ENCODE results near the gene BPIFA1. TPM values are rescaled to one million over a fixed set of nuclear protein-coding genes. Genes with fewer than 3 reads are reported as not detected.

BPIFA1 gene
- total RNA-seq, 1 donor from 2014 or later: not detected

DNA sequence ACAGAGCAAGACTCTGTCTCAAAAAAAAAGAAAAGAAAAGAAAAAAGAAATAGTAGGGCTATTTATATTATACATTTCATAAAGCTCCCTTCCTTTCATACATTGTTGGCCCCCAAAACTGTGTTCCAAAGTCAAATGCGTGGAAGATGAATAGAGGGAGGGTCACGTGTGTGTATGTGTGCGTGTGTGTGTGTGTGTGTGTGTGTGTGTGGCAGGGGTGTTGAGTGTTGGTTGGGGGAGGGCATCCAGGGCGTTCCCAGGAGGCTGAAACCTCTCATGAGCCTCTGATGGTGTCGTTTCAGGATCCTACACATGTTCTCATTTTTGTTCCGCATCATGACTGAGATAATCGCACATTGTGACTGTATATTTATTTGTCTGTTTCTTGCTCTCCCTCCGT, 39.4 kb downstream of the BPIFA1 start:
- no peak for DNase-seq (ENCODE audit: low spot score)
- ATAC-seq: no peak
- intact Hi-C loops (cut with DNase I): no loop called here

DNA sequence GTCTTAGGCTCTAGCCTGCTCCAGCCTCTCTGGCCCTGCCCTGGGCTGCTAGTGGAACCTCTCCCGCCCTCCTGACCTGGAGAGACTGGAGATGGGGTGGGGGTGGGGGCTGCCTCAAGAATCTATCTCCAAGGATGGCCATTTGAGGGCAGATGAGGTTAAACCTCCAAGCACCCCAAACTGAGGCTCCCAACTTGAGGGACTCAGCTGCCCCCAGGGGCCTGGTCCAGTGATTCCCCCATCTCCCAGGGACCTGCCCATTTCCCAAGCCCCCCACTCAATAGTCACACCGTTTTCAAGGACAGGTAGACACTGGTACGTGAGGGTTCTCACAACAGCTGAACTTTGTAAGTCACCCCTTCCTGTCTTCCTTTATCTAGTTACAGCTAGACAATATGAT, 40.1 kb downstream of the BPIFA1 start:
- no peak for ATAC-seq
- DNase-seq (ENCODE audit: low spot score): no peak
- intact Hi-C loops (cut with DNase I): no loop called here

DNA sequence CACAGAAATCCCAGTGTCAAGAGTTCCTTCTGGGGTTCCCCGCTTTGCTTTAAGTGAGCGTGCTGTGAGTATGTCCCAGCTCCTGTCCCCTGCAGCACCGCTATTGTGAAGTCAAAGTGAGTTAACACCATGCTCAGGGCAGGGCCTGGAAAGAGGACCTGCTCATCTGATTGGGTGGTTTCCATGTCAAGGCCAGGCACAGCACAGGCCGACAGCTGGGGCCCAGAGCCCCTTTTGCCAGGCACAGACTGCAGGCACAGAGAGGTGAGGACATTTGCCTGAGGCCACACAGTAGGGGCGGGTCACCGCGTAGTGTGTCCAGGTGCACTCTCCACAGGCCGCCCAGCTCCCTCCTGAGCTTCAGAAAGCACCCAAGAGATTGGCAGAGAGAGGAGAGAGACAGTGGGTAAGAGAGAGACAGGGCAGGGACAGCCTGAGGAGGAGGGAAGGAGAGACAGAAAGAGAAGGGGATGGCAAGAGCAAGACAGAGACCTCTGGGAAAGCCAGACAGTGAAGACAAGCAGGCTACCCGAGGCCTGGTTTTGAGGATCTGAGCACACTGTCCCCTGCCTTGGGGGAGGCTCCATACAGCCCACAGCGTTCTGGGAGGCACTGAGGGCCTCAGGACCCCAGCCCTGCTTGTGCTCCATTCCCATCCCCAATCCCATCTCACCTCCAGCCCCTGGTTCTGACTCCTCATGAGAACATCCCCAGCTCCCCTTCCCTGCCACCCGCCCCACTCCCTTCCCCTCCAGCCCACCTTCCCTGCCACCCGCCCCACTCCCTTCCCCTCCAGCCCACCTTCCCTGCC, 40.7 kb downstream of the BPIFA1 start:
- no peak for ATAC-seq

DNA sequence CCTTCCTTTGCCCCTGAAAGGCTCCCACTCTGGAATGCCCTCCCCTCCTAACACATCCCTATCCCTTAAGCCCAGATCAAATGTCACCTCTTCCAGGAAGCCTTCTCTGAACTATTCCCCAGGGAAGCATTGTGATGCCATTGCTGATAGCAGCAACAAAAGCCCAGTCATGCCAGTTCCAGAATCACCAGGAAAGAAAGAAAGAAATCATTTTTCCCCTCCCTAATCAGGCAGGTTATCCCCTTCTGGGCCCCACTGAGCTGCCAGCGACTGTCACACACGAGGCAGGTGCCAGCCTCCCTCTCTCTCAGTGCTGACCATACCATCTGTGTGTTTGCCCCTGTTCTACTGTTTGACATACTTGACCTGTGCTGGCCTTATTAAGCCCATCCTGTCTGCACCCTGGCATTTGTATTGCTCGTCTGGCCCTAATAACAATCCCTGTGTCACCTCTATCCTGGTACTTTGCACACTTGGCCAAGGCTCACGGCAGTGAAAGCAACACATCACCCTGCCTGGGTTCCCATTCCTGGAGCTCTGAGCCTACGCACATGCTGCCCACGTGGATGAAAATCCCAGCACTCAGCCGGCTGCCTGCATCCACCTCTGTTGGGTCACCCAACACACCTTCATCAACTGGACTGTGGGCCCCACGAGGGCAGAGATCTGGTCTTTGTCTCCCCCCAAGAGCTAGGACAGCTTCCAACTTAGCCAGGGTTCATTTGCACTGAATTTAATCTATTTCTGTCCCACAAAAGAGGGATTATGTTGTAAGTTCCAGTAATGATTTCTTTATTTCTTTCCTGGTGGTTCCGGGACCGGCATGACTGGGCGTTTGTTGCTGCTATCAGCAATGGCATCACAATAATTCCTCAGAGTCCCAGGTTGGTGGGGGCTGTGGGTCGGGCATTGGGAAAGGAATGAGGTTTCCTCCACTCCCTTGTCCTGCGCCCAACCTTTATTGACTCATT, 42.0 kb downstream of the BPIFA1 start:
- intact Hi-C loops (cut with DNase I): no loop called here
- DNase-seq (ENCODE audit: low spot score): no peak
- no peak for ATAC-seq

More for the DNA sequence above, 40.7 kb downstream of the BPIFA1 start:
- DNase-seq (ENCODE audit: low spot score): no peak
- intact Hi-C loops (cut with DNase I): no loop called here

DNA sequence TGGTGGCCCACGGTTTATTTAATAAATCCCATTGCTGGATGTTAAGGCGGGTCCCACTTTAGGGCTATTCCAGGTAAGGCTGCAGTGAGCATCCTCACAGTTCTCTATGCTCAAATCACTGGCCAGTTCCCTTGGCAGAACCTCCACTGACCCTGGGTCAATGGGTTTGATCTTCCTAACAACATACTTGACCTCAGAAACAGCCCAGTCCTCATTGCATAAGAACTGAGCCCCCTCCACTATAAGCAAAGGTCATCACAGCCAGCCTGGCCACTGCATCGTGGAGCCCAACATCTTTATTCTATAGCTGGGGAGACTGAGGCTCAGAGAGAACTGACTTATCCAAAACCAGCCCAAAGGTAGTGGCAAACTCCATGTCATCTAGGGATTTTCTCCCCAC, 42.9 kb downstream of the BPIFA1 start:
- no peak for DNase-seq (ENCODE audit: low spot score)
- intact Hi-C loops (cut with DNase I): no loop called here
- no peak for ATAC-seq

DNA sequence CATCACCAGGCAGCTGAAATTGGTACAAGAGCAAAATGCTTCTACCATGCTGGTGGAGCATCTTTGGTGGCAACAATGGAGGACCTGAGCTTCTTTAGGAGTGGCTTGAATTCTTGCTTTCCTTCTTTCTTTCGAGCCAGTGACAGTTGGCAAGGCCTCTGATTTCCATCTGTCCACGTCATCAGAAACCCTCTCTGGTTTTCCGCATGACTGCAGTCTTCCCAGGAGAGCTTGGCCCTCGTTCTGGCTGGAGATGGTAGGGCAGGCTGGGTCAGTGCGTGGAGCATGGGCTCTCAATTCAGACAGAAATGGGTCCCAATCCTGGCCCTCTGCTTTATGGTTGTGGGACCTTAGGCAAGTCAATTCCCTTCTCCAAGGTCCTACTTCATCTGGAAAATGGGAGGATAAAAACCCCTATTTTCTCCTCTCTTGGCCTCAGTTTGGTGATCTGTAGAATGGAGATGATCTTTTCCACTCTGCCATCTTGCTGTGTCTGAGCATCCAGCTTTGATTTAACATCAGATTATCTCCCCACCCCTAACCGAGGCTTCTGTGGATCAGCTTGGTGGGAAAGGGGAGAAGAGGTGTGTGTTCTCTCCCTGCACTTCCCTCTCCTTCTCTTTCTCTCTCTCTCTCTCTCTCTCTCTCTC, 43.6 kb downstream of the BPIFA1 start:
- ATAC-seq (no peak), DNase-seq (ENCODE audit: low spot score) (no peak)
- intact Hi-C loops (cut with DNase I): no loop called here

DNA sequence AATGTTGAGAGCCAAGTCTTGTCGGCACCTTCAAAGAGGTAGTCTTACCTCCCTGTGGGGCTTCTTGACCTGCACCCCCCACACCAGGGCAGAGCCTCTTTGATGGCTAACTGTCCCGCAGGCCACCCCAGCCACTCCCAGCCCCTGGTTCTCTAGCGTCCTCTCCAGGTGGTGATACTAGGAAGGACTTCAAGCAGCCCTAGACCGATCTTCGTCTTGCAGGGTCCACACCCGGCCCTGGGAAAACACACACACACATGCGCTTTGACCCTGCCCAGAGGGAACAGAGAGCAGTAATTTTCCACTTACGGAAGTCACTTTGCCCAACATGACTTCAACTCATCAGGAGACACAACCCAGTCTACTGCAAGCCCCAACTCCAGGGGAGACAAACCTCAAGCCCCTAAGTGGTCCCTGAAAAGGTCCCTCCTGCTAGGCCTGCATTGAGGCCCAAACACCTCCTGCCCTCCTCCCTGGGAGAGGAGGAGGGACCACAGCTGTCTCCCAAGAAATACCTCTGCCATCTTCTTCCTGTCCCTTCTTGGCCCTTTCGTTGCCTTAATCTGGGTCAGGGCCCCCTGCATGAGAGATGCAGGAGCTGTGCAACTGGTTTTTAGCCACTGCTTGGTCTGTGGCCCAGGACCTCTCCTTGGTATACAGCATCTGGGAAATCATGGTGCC, 44.3 kb downstream of the BPIFA1 start:
- ATAC-seq: no peak

DNA sequence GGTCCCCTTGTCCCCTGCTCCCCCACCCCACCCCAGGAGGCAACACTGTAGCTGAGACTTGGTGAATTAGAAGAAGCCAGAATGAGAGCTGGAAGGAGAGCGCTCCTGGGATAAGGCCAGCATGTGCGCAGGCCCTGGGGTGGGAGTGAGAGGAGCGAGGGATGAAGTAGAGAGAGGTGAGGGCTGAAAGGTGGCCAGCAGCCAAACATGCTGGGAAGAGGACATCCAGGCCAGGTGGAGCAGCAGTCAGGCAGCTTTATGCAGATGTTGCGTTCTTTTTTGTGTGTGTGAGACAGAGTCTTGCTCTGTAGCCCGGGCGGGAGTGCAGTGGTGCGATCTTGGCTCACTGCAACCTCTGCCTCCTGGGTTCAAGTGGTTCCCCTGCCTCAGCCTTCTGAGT, 45.0 kb downstream of the BPIFA1 start:
- ATAC-seq: no peak
- DNase-seq (ENCODE audit: low spot score): no peak
- intact Hi-C loops (cut with DNase I): loop anchor here (10.0 kb wide), 1 partner anchor 496 kb away; no protein-coding TSS in a partner anchor

More for the DNA sequence above, 44.3 kb downstream of the BPIFA1 start:
- intact Hi-C loops (cut with DNase I): loop anchor here (10.0 kb wide), 1 partner anchor 495 kb away; no protein-coding TSS in a partner anchor
- DNase-seq (ENCODE audit: low spot score): no peak

DNA sequence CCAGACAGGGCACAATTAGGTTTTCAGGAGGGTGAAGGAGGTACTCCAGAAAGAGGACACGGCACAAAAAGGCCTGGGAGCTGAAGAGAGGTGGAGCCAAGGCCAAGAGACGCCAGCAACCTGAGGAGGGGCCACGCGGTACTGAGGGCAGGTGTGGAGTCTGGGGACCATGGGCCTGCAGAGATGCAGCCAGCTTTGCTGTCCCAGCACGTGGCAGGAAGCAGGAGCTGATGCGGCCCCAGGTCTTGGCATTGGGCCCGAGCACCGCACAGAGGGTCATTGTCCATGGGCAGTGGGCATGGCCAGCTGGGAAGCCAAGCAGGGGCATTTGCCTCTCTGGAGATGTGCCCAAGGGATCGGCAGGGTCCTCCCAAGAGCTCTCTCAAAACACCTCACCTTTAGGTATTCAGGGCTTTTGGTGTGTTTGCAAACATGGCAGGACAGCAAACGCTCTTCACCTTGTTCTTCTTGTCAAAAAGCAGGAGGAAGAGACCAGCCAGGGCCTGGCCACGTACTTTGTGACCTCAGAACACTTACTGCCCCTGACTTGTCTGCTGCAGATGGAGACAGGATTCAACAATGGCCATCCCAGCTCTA, 45.9 kb downstream of the BPIFA1 start:
- no peak for DNase-seq (ENCODE audit: low spot score)
- ATAC-seq: no peak
- intact Hi-C loops (cut with DNase I): loop anchor here (10.0 kb wide), 1 partner anchor 497 kb away; no protein-coding TSS in a partner anchor

DNA sequence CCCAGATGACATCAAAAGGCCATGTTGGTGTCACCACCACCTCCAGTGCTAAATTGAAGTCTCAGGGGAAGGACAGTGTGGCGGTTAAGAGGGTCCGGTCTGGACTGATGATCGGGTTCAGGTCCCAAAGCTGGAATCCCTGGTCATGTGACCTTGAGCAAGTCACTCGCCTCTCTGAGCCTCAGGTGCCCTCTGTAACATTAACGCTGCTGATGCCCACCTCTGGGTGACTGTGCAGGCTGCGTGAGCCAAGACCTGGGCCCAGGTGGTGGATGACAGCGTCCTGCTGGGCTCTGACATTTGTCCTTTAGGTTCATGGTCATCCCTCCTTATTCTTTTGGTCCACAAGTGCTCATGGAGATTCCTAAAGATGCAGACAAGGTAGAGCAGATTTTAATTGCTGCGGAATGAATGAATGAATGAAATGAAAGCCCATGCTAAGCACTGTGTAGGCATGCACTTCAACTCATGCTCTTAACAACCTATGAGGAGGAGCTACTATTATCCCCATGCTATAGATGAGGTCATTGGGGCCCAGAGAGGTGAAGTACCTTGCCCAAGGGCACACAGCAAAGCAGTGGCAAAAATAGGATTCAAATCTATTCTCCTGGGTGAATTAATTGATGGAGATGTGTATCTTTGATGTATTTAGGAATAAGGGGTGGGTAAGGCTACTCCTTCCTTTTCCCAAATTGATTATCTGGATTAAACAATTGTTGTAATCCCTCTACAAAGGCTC, 46.6 kb downstream of the BPIFA1 start:
- intact Hi-C loops (cut with DNase I): loop anchor here (10.0 kb wide), 1 partner anchor 498 kb away; no protein-coding TSS in a partner anchor
- ATAC-seq (no peak), DNase-seq (ENCODE audit: low spot score) (no peak)

DNA sequence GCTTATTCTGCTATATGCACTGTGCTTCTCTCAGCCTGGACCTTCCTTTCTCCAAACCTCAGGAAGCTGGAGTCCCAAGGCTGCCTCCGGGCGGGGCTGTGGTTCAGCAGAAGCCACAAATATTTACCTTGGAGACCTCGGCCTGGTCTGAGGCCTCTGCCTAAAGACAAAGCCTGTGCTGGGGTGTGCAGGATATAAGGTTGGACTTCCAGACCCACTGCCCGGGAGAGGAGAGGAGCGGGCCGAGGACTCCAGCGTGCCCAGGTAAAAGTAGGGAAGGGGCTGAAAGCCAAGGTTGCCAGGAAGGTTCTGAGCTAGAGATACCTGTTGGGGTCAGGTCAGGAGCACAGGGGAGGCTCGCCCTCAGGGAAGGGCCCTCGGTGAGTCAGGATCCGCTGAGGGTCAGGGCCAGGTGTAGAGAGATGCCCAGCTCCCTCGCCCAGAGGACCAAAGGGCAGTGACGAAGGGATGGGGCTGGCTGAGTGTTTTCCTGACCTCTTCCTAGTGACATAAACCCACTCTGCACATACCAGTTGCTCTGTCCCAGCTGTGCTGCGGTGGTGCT, 47.3 kb downstream of the BPIFA1 start, which contains the start of gene BPIFB1:
BPIFB1 (plus strand) TSS at position 224 of the 565 bp plus-strand sequence. CDS start 2,860 bp downstream, outside the sequence.
- ATAC-seq (no peak), DNase-seq (ENCODE audit: low spot score) (no peak)
- intact Hi-C loops (cut with DNase I): loop anchor here (10.0 kb wide), 1 partner anchor 498 kb away; no protein-coding TSS in a partner anchor

DNA sequence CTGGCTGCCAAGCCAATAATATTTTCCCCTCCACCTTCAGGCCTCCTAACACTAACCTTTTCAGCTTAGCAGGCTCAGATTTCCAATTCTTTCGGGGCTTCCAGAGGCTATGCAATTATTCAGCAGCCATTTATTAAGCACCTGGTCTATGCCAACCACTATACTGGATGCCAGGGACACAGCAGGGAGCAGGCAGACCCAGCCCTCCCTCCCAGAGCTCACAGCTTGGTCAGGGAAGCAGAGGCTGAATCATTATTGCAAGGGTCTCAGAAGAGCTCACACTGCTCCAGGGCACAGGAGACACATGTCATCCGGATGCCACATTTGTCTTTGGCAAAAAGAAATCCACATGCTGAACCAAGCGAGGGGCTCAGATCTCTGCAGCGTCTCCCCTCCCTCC, 48.5 kb downstream of the BPIFA1 start:
- intact Hi-C loops (cut with DNase I): loop anchor here (10.0 kb wide), 1 partner anchor 499 kb away; no protein-coding TSS in a partner anchor
- DNase-seq (ENCODE audit: low spot score): no peak

DNA sequence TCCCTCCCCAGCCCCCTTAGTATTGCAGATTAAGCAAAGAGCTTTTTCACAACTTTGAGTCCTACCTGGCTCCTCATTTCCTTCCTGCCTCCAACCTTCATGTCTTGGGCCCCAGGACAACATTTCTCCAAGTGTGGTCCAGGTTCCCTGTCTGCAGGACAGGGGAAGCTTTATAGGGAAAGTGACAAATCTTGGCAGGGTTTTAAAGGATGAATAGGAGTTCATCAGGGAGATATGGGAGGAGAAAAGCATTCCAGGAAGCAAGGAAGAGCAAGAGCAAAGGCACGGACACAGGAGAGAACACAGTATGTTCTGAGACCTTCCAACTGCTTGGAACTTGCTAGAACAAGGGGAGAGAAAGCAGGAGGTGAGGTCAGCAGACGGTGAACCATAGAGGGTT, 49.1 kb downstream of the BPIFA1 start:
- no peak for DNase-seq (ENCODE audit: low spot score)
- intact Hi-C loops (cut with DNase I): loop anchor here (10.0 kb wide), 1 partner anchor 500 kb away; no protein-coding TSS in a partner anchor
- ATAC-seq: no peak

More for the DNA sequence above, 48.5 kb downstream of the BPIFA1 start:
- ATAC-seq: no peak

DNA sequence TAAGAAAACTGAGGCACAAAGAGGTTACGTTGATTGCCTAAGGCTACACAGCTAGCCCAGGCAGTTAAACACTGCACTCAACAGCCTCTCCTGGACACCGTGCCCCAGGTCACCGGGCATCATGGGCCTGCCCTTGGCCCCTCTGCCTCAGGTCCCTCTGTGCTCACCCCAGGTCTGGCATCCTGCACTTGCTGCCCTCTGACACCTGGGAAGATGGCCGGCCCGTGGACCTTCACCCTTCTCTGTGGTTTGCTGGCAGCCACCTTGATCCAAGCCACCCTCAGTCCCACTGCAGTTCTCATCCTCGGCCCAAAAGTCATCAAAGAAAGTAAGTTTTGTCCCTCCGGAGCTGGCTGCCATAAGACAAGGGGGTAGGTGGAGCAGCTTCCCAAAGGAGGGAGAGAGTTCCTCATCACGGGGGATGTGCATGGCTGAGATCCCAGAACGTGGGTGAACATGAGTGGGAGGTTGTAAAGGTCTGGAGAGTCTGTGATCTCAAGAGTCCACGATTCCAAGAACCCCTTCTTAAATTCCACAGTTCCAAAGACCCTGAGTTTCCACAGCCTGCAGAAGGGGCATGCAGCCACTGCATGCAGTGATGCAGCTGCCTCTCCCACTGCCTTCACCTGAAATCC, 50.2 kb downstream of the BPIFA1 start:
- intact Hi-C loops (cut with DNase I): loop anchor here (10.0 kb wide), 1 partner anchor 501 kb away; no protein-coding TSS in a partner anchor
- DNase-seq (ENCODE audit: low spot score) (no peak), ATAC-seq (no peak)

DNA sequence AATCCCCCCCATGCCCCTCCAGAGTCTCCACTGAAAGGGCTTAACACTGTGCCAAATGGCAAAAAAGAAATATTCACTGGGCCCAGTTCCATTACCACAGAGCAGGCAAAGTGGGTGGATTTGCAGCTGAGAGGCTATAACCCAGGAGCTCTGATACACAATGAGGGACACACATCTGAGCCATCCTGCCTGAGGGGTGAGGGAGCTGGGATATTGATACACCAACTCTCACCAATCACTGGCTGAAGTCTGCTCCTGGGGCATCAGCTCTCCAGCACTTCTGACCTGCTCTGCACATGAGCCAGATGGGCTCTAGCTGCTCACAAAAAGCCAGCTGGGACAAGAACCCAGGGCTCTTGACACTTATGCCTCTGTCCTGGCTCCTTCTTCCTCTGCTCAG, 52.1 kb downstream of the BPIFA1 start:
- intact Hi-C loops (cut with DNase I): loop anchor here (10.0 kb wide), 1 partner anchor 503 kb away; no protein-coding TSS in a partner anchor
- ATAC-seq (no peak), DNase-seq (ENCODE audit: low spot score) (no peak)

DNA sequence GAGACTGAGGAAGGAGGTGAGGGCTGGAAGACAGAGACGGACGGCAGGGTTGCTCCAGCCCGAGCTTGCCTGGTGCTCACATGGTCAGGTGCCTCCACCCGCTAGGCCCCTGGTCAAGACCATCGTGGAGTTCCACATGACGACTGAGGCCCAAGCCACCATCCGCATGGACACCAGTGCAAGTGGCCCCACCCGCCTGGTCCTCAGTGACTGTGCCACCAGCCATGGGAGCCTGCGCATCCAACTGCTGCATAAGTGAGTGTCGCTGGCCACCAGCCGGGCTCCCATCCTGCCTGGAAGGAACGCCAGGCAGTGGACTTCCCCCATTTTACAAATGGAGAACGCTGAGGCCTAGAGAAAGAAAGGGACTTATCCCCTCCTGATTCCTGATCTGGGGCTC, 55.1 kb downstream of the BPIFA1 start:
- no peak for DNase-seq (ENCODE audit: low spot score)
- no peak for ATAC-seq
- intact Hi-C loops (cut with DNase I): no loop called here

All from sciatic nerve (tissue), 2 donors.